HEK293 (cell line): ENCODE data around the gene SLC26A11.

Source experiments
- CTCF ChIA-PET: fragments of 350-600 bp; formaldehyde crosslinking; extraction: SDS; loops from one replicate; lab custom pipeline; 2021; ENCODE audit warnings: antibody characterized with exemption; lab: Yijun Ruan, JAX
- POLR2A ChIA-PET: fragments of 300-600 bp; formaldehyde crosslinking; extraction: SDS; loops from one replicate; lab custom pipeline; 2020; ENCODE audit warnings: antibody characterized with exemption, inconsistent platforms; lab: Yijun Ruan, JAX
- H3K27ac ChIP-seq: fragments of 200-500 bp; sonication (Bioruptor generic); 2 replicates; pipeline ENCODE4 v1.5.1; 2014; ENCODE audit warnings: low read depth, low read length, control low read depth, inconsistent platforms; ENCODE audit errors: extremely low read depth
- H3K36me3 ChIP-seq, 2 experiments: fragments of 200-500 bp in 1 of 2; sonication (Bioruptor generic) in 1 of 2; 1 replicate in 1 of 2; 2 replicates in 1 of 2; pipeline ENCODE4 v1.5.1; 2014 to 2017; ENCODE audit warnings: inconsistent platforms in 2 of 2, low read length in 2 of 2; ENCODE audit not compliant: control insufficient read depth in 2 of 2, insufficient read depth in 1 of 2
- H3K4me1 ChIP-seq: fragments of 200-500 bp; sonication (Bioruptor generic); 2 replicates; pipeline ENCODE4 v1.5.1; 2014; ENCODE audit warnings: mild to moderate bottlenecking, low read length, inconsistent platforms; ENCODE audit not compliant: control insufficient read depth, insufficient read depth
- H3K4me3 ChIP-seq: 2 replicates; pipeline ENCODE4 v1.5.1; 2011; ENCODE audit warnings: low read depth, mild to moderate bottlenecking, control low read depth, low read length, moderate library complexity
- H3K9me3 ChIP-seq: fragments of 200-500 bp; sonication (Bioruptor generic); 2 replicates; pipeline ENCODE4 v1.5.1; 2014; ENCODE audit warnings: low read depth, low read length, inconsistent platforms; ENCODE audit not compliant: control insufficient read depth, insufficient read depth
- KLF10 ChIP-seq: fragments of 450-650 bp; IDR thresholded peaks from 2 replicates; pipeline ENCODE4 v1.5.1; 2018; ENCODE audit warnings: missing biosample characterization, mild to moderate bottlenecking, missing genetic modification characterization
- REPIN1 ChIP-seq: fragments of 450-650 bp; formaldehyde crosslinking; IDR thresholded peaks from 2 replicates; pipeline ENCODE4 v1.5.1; 2017; ENCODE audit warnings: missing biosample characterization, missing genetic modification characterization, low read depth
- SCRT1 ChIP-seq: fragments of 450-650 bp; formaldehyde crosslinking; IDR thresholded peaks from 2 replicates; pipeline ENCODE4 v1.5.1; 2016; ENCODE audit warnings: missing biosample characterization, missing genetic modification characterization, borderline replicate concordance
- SETDB1 ChIP-seq: IDR thresholded peaks from one replicate; pipeline ENCODE4 v1.6.1; 2017; ENCODE audit warnings: mild to moderate bottlenecking, low read length, moderate library complexity, mixed read lengths; ENCODE audit not compliant: insufficient read length
- YY2 ChIP-seq: fragments of 450-650 bp; formaldehyde crosslinking; IDR thresholded peaks from 2 replicates; pipeline ENCODE4 v1.5.1; 2016; ENCODE audit warnings: missing biosample characterization, missing genetic modification characterization
- ZEB2 ChIP-seq: fragments of 450-650 bp; formaldehyde crosslinking; IDR thresholded peaks from 2 replicates; pipeline ENCODE4 v1.5.1; 2016; ENCODE audit warnings: missing biosample characterization, missing genetic modification characterization
- ZNF133 ChIP-seq: fragments of 450-650 bp; formaldehyde crosslinking; IDR thresholded peaks from 2 replicates; pipeline ENCODE4 v1.5.1; 2016; ENCODE audit warnings: missing biosample characterization, missing genetic modification characterization
- ZNF24 ChIP-seq: fragments of 450-650 bp; formaldehyde crosslinking; IDR thresholded peaks from 2 replicates; pipeline ENCODE4 v1.5.1; 2016; ENCODE audit warnings: missing biosample characterization, missing genetic modification characterization
- ZNF248 ChIP-seq: fragments of 450-650 bp; formaldehyde crosslinking; IDR thresholded peaks from 2 replicates; pipeline ENCODE4 v1.5.1; 2017; ENCODE audit warnings: missing biosample characterization, missing genetic modification characterization
- ZNF266 ChIP-seq: fragments of 450-650 bp; formaldehyde crosslinking; IDR thresholded peaks from 2 replicates; pipeline ENCODE4 v1.5.1; 2016; ENCODE audit warnings: missing biosample characterization, missing genetic modification characterization, low read depth
- ZNF501 ChIP-seq: fragments of 450-650 bp; formaldehyde crosslinking; IDR thresholded peaks from 2 replicates; pipeline ENCODE4 v1.5.1; 2016; ENCODE audit warnings: missing biosample characterization, missing genetic modification characterization
- ZNF544 ChIP-seq: fragments of 450-650 bp; formaldehyde crosslinking; IDR thresholded peaks from 2 replicates; pipeline ENCODE4 v1.5.0; 2017; ENCODE audit warnings: missing biosample characterization, missing genetic modification characterization
- ZNF580 ChIP-seq: fragments of 450-650 bp; formaldehyde crosslinking; IDR thresholded peaks from 2 replicates; pipeline ENCODE4 v1.5.1; 2016; ENCODE audit warnings: missing biosample characterization, missing genetic modification characterization
- ZNF776 ChIP-seq: fragments of 450-650 bp; formaldehyde crosslinking; IDR thresholded peaks from 2 replicates; pipeline ENCODE4 v1.5.0; 2017; ENCODE audit warnings: missing biosample characterization, missing genetic modification characterization, borderline replicate concordance
- ZNF777 ChIP-seq: fragments of 450-650 bp; formaldehyde crosslinking; IDR thresholded peaks from 2 replicates; pipeline ENCODE4 v1.5.1; 2017; ENCODE audit warnings: missing biosample characterization, missing genetic modification characterization, borderline replicate concordance
- TF ChIP-seq, protein P1 (sequence below): fragments of 450-650 bp; formaldehyde crosslinking; IDR thresholded peaks from 2 replicates; pipeline ENCODE4 v1.5.1; 2017; ENCODE audit warnings: missing biosample characterization, mild to moderate bottlenecking, missing genetic modification characterization, moderate library complexity
- TF ChIP-seq, protein P2 (sequence below): fragments of 450-650 bp; formaldehyde crosslinking; IDR thresholded peaks from 2 replicates; pipeline ENCODE4 v1.5.1; 2016; ENCODE audit warnings: missing biosample characterization, missing genetic modification characterization

Gene SLC26A11

GRCh38 chr17:80229011-80229410 is 8.8 kb downstream of the SLC26A11 start:
- Histone ChIP-seq H3K9me3 (no peaks in the 10 kb centered on the region), H3K36me3 (peaks cover 20 to 58% of the 10 kb centered on the region in 2 experiments), H3K4me1 (no peaks in the 10 kb centered on the region), H3K4me3 (no peak overlapping the region), H3K27ac (no peak overlapping the region)
- ChIA-PET POLR2A (no interaction called here), CTCF (no interaction called here)
- TF ChIP-seq ZNF776 (tag by site-specific recombination) (no peak), SCRT1 (tag by site-specific recombination) (no peak), KLF10 (tag by site-specific recombination) (no peak), YY2 (tag by site-specific recombination) (no peak), ZNF544 (tag by site-specific recombination) (no peak), ZEB2 (tag by site-specific recombination) (no peak), ZNF248 (tag by site-specific recombination) (no peak), ZNF777 (no peak), REPIN1 (tag by site-specific recombination) (no peak), ZNF24 (tag by site-specific recombination) (no peak), ZNF266 (tag by site-specific recombination) (no peak), ZNF501 (no peak)
- TF ChIP-seq, protein P1, sequence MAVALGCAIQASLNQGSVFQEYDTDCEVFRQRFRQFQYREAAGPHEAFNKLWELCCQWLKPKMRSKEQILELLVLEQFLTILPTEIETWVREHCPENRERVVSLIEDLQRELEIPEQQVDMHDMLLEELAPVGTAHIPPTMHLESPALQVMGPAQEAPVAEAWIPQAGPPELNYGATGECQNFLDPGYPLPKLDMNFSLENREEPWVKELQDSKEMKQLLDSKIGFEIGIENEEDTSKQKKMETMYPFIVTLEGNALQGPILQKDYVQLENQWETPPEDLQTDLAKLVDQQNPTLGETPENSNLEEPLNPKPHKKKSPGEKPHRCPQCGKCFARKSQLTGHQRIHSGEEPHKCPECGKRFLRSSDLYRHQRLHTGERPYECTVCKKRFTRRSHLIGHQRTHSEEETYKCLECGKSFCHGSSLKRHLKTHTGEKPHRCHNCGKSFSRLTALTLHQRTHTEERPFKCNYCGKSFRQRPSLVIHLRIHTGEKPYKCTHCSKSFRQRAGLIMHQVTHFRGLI (tag by site-specific recombination), result no peak

DNA sequence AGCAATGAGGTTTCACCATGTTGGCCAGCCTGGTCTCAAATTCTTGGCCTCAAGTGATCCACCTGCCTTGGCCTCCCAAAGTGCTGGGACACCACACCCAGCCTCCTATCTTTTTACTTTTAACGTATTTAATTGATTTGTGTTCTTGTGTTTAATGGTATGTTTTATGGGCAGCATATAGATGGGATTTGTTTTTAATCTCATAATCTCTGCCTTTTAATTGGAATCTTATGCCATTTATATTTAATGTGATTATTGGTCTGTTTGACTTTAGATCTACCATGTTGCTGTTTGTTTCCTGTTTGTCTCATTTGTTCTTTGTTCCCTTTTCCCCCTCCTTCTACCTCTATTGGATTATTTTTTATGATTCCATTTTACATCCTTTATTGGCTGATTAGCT is 12.2 kb downstream of the SLC26A11 start:
- Histone ChIP-seq H3K27ac (no peak overlapping the region), H3K4me3 (no peak overlapping the region), H3K4me1 (no peaks in the 10 kb centered on the region), H3K9me3 (no peaks in the 10 kb centered on the region), H3K36me3 (peaks cover 24 to 70% of the 10 kb centered on the region in 2 experiments)
- ChIA-PET CTCF (no interaction called here), POLR2A (no interaction called here)
- peak; percentile 62; the same call in 1 of the 2 replicates for TF ChIP-seq ZNF580
- no peak for TF ChIP-seq ZNF133 (tag by site-specific recombination)
- TF ChIP-seq SETDB1, result peak; percentile 95
- TF ChIP-seq, protein P2, sequence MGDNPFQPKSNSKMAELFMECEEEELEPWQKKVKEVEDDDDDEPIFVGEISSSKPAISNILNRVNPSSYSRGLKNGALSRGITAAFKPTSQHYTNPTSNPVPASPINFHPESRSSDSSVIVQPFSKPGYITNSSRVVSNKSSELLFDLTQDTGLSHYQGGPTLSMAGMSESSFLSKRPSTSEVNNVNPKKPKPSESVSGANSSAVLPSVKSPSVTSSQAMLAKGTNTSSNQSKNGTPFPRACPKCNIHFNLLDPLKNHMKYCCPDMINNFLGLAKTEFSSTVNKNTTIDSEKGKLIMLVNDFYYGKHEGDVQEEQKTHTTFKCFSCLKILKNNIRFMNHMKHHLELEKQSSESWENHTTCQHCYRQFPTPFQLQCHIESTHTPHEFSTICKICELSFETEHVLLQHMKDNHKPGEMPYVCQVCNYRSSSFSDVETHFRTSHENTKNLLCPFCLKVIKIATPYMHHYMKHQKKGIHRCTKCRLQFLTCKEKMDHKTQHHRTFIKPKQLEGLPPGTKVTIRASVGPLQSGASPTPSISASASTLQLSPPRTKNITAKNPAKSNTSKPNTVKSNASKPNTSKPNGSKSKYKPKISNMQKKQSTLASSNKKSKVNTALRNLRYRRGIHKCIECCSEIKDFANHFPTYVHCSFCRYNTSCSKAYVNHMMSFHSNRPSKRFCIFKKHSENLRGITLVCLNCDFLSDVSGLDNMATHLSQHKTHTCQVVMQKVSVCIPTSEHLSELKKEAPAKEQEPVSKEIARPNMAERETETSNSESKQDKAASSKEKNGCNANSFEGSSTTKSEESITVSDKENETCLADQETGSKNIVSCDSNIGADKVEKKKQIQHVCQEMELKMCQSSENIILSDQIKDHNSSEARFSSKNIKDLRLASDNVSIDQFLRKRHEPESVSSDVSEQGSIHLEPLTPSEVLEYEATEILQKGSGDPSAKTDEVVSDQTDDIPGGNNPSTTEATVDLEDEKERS (tag by site-specific recombination), result peak; percentile 95

- peaks cover 24 to 73% of the 10 kb centered on the region in 2 experiments for H3K36me3 ChIP-seq
- ChIA-PET CTCF (no interaction called here), POLR2A (no interaction called here)
- no peak overlapping the region for H3K4me3 ChIP-seq
- no peaks in the 10 kb centered on the region for H3K4me1 ChIP-seq
- H3K9me3 ChIP-seq, result no peaks in the 10 kb centered on the region
- TF ChIP-seq ZNF501, result no peak
- H3K27ac ChIP-seq, result no peak overlapping the region
These were observed 13.0 kb downstream of the SLC26A11 start for GRCh38 chr17:80233202-80233601.
